ENCODE results near the gene TSPAN18. TPM values are rescaled to one million over a fixed set of nuclear protein-coding genes. Genes with fewer than 3 reads are reported as not detected.

The TSPAN18 gene
- total RNA-seq, 1 donor from 2014 or later: 2.8 TPM

DNA sequence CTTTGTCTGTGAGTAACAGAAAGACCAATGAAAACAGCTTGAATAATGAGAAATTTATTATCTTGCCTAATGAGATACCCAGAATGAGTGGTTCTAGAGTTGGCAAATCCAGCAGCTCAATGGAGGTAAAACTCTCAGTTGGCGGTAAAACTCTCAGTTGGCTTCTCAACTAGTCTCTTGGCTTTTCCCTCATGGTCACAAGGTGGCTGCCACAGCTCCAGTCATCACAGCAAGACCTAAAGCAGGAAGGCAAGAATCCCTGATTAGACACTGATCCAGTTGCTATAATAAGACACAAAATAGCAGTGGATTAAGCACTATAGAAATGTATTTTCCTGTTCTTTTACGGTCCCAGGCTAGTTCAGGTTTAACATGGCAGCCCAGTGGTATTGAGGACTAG lies 37.5 kb upstream of the TSPAN18 start:
- POLR2A ChIA-PET: no interaction called here
- TF ChIP-seq, protein P1, sequence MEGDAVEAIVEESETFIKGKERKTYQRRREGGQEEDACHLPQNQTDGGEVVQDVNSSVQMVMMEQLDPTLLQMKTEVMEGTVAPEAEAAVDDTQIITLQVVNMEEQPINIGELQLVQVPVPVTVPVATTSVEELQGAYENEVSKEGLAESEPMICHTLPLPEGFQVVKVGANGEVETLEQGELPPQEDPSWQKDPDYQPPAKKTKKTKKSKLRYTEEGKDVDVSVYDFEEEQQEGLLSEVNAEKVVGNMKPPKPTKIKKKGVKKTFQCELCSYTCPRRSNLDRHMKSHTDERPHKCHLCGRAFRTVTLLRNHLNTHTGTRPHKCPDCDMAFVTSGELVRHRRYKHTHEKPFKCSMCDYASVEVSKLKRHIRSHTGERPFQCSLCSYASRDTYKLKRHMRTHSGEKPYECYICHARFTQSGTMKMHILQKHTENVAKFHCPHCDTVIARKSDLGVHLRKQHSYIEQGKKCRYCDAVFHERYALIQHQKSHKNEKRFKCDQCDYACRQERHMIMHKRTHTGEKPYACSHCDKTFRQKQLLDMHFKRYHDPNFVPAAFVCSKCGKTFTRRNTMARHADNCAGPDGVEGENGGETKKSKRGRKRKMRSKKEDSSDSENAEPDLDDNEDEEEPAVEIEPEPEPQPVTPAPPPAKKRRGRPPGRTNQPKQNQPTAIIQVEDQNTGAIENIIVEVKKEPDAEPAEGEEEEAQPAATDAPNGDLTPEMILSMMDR (IDR thresholded peaks at IDR 0.05): no peak
- peaks cover 7% of the 10 kb centered on the region for H3K27me3 Mint-ChIP-seq
- no peak overlapping the region for H3K27ac Mint-ChIP-seq
- intact Hi-C loops (cut with micrococcal nuclease): no loop called here
- CTCF ChIA-PET: no interaction called here
- H3K4me3 Mint-ChIP-seq: no peak overlapping the region
- no peak for DNase-seq
- H3K36me3 Mint-ChIP-seq (ENCODE audit: low read depth): no peaks in the 10 kb centered on the region
- ATAC-seq (ENCODE audit: low read depth): no peak
- peaks cover 12% of the 10 kb centered on the region for H3K4me1 Mint-ChIP-seq
- no peaks in the 10 kb centered on the region for H3K9me3 Mint-ChIP-seq

DNA sequence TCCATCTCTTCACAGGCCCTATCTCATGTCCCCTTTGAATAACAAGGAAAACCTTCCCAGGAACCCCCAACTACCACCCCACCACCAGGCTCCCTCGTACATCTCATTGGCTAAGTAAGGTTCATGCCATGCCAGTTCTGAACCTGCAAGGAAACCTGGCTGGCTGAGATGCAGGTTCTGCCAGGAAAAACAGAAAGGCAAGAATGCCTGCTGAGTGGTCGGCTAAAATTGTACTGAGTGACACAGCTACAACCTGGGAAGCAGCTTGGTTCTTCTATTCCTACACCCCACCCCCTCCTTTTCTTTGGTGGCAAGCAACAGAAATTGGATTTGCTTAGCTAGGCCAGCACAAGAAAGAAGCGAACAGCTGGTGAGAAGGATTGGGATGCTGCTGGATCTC lies 36.1 kb upstream of the TSPAN18 start:
- ATAC-seq (ENCODE audit: low read depth): no peak
- H3K27ac Mint-ChIP-seq: no peak overlapping the region
- H3K4me1 Mint-ChIP-seq: peaks cover 15% of the 10 kb centered on the region
- ChIA-PET POLR2A (no interaction called here), CTCF (no interaction called here)
- TF ChIP-seq, protein P1 (IDR thresholded peaks at IDR 0.05): no peak
- H3K36me3 Mint-ChIP-seq (ENCODE audit: low read depth): no peaks in the 10 kb centered on the region
- H3K9me3 Mint-ChIP-seq: no peaks in the 10 kb centered on the region
- intact Hi-C loops (cut with micrococcal nuclease): no loop called here
- H3K4me3 Mint-ChIP-seq: no peak overlapping the region
- H3K27me3 Mint-ChIP-seq: peaks cover 7% of the 10 kb centered on the region
- DNase-seq: no peak

DNA sequence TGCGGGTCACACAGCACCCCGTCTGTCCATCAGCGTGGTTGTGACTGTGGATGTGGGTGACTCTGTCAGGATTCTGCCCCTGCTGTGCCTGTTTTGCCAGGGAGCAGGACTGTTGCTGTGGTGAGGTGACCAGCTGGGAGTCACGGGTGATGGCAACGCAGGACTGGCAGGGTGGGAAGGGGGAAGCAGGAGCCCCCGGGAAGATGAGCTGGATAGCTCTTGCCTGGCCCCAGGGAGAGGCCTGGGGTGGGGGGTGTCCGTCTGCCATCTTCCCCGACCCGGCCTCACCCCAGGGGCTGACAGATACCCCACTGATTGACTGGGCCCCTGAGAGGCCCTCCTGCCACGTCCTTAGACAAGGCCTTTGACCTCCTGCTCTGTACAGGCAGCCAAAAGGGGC lies 34.3 kb upstream of the TSPAN18 start:
- POLR2A ChIA-PET: no interaction called here
- no peak for DNase-seq
- H3K4me3 Mint-ChIP-seq: no peak overlapping the region
- H3K27me3 Mint-ChIP-seq: peaks cover 7% of the 10 kb centered on the region
- H3K4me1 Mint-ChIP-seq: peaks cover 11% of the 10 kb centered on the region
- ATAC-seq (ENCODE audit: low read depth): no peak
- no peaks in the 10 kb centered on the region for H3K9me3 Mint-ChIP-seq
- CTCF ChIA-PET: no interaction called here
- no peaks in the 10 kb centered on the region for H3K36me3 Mint-ChIP-seq (ENCODE audit: low read depth)
- TF ChIP-seq, protein P1 (IDR thresholded peaks at IDR 0.05): no peak
- intact Hi-C loops (cut with micrococcal nuclease): no loop called here
- no peak overlapping the region for H3K27ac Mint-ChIP-seq

DNA sequence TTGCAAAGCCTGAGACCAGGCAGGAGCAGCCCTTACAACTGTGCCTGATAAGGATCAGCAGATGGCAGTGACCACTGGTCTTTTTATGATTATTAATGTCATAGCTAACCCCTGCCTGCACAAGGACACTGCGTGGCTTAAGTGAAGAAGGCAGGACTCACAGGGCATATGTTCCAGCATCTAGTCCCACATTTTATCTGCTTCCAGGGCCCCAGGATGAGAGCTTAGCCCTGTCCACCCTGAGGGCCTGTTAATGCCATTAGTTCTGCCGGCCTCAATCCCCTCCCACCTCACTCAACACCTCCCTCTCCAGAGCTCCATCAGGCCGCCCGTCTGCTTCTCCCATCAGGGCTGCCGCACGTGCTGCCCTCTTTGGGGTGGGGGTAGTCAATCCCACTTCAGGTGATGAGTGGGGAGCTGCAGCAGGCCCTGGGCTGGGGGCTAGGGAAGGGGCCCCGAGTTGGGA lies 33.1 kb upstream of the TSPAN18 start:
- ATAC-seq (ENCODE audit: low read depth): no peak
- Mint-ChIP-seq H3K36me3 (ENCODE audit: low read depth) (no peaks in the 10 kb centered on the region), H3K27ac (no peak overlapping the region), H3K9me3 (no peaks in the 10 kb centered on the region), H3K4me1 (peaks cover 3% of the 10 kb centered on the region), H3K4me3 (no peak overlapping the region), H3K27me3 (peaks cover under 1% of the 10 kb centered on the region)
- TF ChIP-seq, protein P1 (IDR thresholded peaks at IDR 0.05): no peak
- ChIA-PET POLR2A (no interaction called here), CTCF (no interaction called here)
- no peak for DNase-seq
- intact Hi-C loops (cut with micrococcal nuclease): no loop called here

DNA sequence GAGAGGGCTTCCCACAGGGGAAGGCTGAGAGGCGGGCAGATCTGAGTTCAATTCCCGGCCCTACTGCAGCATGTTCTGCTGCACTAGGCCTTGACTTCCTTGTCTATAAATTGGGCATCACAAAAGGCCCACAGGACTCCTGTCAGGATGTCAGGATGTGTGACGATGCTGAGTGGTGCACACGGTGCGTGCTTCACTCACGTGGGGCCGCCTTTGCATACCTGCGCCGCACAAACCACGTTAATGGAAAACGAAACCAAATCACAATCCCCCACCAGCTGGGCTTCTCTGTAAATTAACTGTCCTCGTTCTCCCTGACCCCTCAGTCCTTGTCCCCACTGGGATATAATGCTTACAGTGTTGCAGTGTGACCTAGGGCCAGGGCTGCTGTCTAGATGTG lies 32.3 kb upstream of the TSPAN18 start:
- no peak for DNase-seq
- H3K4me3 Mint-ChIP-seq: peak overlapping the region; percentile 8
- no peaks in the 10 kb centered on the region for H3K36me3 Mint-ChIP-seq (ENCODE audit: low read depth)
- H3K27me3 Mint-ChIP-seq: peaks cover 6% of the 10 kb centered on the region
- CTCF ChIA-PET: no interaction called here
- no peak for ATAC-seq (ENCODE audit: low read depth)
- H3K9me3 Mint-ChIP-seq: no peaks in the 10 kb centered on the region
- intact Hi-C loops (cut with micrococcal nuclease): no loop called here
- TF ChIP-seq, protein P1 (IDR thresholded peaks at IDR 0.05): no peak
- POLR2A ChIA-PET: no interaction called here
- no peak overlapping the region for H3K27ac Mint-ChIP-seq
- peaks cover 3% of the 10 kb centered on the region for H3K4me1 Mint-ChIP-seq
